Mammary epithelial cell (primary cell): ENCODE results near the gene GGA3.

ENCODE experiments used
- EZH2 ChIP-seq: IDR thresholded peaks from 2 replicates; pipeline ENCODE4 v1.6.1; 2012; ENCODE audit warnings: low read length, inconsistent platforms, borderline replicate concordance
- TF ChIP-seq, protein P1 (sequence below), 2 donors: IDR thresholded peaks in 1 of 2; conservative IDR thresholded peaks in 1 of 2; 2 replicates each; pipeline ENCODE4 v1.5.1; 2011 to 2012; ENCODE audit warnings: inconsistent platforms in 2 of 2, low read length in 2 of 2, mild to moderate bottlenecking in 2 of 2, control low read depth in 1 of 2, low read depth in 1 of 2; ENCODE audit not compliant: insufficient read depth in 1 of 2; ENCODE audit errors: extremely low read depth in 1 of 2

DNA sequence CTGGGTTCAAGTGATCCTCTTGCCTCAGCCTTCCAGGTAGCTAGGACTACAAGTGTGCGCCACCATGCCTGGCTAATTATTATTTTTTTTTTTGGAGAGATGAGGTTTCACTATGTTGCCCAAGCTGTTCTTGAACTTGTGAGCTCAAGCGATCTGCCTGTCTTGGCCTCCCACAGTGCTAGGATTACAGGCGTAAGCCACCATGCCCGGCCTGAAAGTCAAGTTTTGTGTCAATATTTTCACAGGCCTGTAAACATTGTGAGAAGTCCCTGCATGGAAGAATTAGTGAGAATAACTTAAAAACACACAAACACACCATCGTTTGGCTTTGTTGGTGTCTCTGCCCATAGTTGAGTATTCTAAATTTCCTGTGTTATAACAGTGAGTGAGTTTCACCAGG lies 33.7 kb downstream of the GGA3 start:
- TF ChIP-seq, protein P1, sequence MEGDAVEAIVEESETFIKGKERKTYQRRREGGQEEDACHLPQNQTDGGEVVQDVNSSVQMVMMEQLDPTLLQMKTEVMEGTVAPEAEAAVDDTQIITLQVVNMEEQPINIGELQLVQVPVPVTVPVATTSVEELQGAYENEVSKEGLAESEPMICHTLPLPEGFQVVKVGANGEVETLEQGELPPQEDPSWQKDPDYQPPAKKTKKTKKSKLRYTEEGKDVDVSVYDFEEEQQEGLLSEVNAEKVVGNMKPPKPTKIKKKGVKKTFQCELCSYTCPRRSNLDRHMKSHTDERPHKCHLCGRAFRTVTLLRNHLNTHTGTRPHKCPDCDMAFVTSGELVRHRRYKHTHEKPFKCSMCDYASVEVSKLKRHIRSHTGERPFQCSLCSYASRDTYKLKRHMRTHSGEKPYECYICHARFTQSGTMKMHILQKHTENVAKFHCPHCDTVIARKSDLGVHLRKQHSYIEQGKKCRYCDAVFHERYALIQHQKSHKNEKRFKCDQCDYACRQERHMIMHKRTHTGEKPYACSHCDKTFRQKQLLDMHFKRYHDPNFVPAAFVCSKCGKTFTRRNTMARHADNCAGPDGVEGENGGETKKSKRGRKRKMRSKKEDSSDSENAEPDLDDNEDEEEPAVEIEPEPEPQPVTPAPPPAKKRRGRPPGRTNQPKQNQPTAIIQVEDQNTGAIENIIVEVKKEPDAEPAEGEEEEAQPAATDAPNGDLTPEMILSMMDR (conservative IDR thresholded peaks at IDR 0.05 in 1 of 2, IDR thresholded peaks at IDR 0.05 in 1 of 2; ENCODE audit: extremely low read depth in 1 of 2, insufficient read depth in 1 of 2, low read depth in 1 of 2, low read length in 2 of 2): no peak
- no peak for TF ChIP-seq EZH2
